H1 (cell line): Measurements from ENCODE around the gene MPPE1.

ENCODE experiments used
- CHD2 ChIP-seq: IDR thresholded peaks from 2 replicates; pipeline ENCODE4 v1.6.1; 2012; ENCODE audit warnings: low read length, improper control_type of control experiment
- EZH2 ChIP-seq: fragments of 200-600 bp; sonication (generic); IDR thresholded peaks from 2 replicates; pipeline ENCODE4 v1.7.1; 2012; ENCODE audit warnings: low read depth, mild to moderate bottlenecking, moderate library complexity, low read length, inconsistent platforms; ENCODE audit not compliant: severe bottlenecking
- JUN ChIP-seq: IDR thresholded peaks from 2 replicates; pipeline ENCODE4 v1.6.1; 2011; ENCODE audit warnings: low read depth, mild to moderate bottlenecking, improper control_type of control experiment, low read length

- TF ChIP-seq JUN (no peak), EZH2 (no peak), CHD2 (no peak)
Measured at GRCh38 chr18:11946756-11947155, 38.6 kb upstream of the MPPE1 start.
